HG03139 (cell line): ENCODE measurements around the gene PUSL1.

Experiments
- ATAC-seq: cut with Tn5 transposase; IDR thresholded peaks from one replicate; pipeline ENCODE4 v1.9.1; 2021; ENCODE audit not compliant: unreplicated experiment

PUSL1 gene

GRCh38 chr1:1307923-1308755 is at the start of gene PUSL1, which contains the start of gene ACAP3:
PUSL1 (plus strand) TSS chr1:1308597; CDS start chr1:1308644, 47 bp downstream.
ACAP3 (minus strand) TSS chr1:1307930; CDS start chr1:1307815, 115 bp downstream.
- peak; percentile 42 for ATAC-seq

- no peak for ATAC-seq
These were observed 49.3 kb upstream of the PUSL1 start for GRCh38 chr1:1259119-1259488.

- ATAC-seq = no peak
These were observed 48.9 kb upstream of the PUSL1 start for GRCh38 chr1:1259540-1259939.

GRCh38 chr1:1259951-1260600 is 48.3 kb upstream of the PUSL1 start:
- no peak for ATAC-seq

GRCh38 chr1:1260843-1261560 is 47.4 kb upstream of the PUSL1 start:
- ATAC-seq = no peak

- no peak for ATAC-seq
These were observed 46.3 kb upstream of the PUSL1 start for GRCh38 chr1:1262071-1262470.

- no peak for ATAC-seq
These were observed 45.6 kb upstream of the PUSL1 start for GRCh38 chr1:1262758-1263157.

- no peak for ATAC-seq
These were observed 44.4 kb upstream of the PUSL1 start for GRCh38 chr1:1264026-1264425.

- no peak for ATAC-seq
These were observed 43.5 kb upstream of the PUSL1 start for GRCh38 chr1:1264868-1265272.

GRCh38 chr1:1267488-1268283 is 40.7 kb upstream of the PUSL1 start:
- ATAC-seq = no peak

GRCh38 chr1:1268284-1268682 is 40.1 kb upstream of the PUSL1 start:
- no peak for ATAC-seq

GRCh38 chr1:1270813-1271212 is 37.6 kb upstream of the PUSL1 start:
- ATAC-seq = no peak

GRCh38 chr1:1272341-1273208 is 35.8 kb upstream of the PUSL1 start:
- no peak for ATAC-seq

GRCh38 chr1:1273209-1273511 is 35.2 kb upstream of the PUSL1 start:
- no peak for ATAC-seq

- ATAC-seq = peak; percentile 59
These were observed 34.7 kb upstream of the PUSL1 start, which contains the start of gene UBE2J2 for GRCh38 chr1:1273512-1274298. UBE2J2 (minus strand) TSS chr1:1273854; CDS start chr1:1267992, 5,862 bp downstream.

GRCh38 chr1:1274299-1274930 is 34.0 kb upstream of the PUSL1 start:
- peak; percentile 13 for ATAC-seq

- no peak for ATAC-seq
These were observed 33.4 kb upstream of the PUSL1 start for GRCh38 chr1:1274931-1275431.

GRCh38 chr1:1275836-1276235 is 32.6 kb upstream of the PUSL1 start:
- ATAC-seq = no peak

- no peak for ATAC-seq
These were observed 29.8 kb upstream of the PUSL1 start for GRCh38 chr1:1278620-1279019.
